ENCODE results near the gene TNXB. TPM values are rescaled to one million over a fixed set of nuclear protein-coding genes. Genes with fewer than 3 reads are reported as not detected.
"Not testable (repeated sequence)": the region's sequence is repeated elsewhere in the genome, so short reads cannot be mapped to it uniquely, and the experiment has no call there.

Gene TNXB
- total RNA-seq, 4 donors from 2014 or later = 42.2 to 112 (median 80.9) TPM

DNA sequence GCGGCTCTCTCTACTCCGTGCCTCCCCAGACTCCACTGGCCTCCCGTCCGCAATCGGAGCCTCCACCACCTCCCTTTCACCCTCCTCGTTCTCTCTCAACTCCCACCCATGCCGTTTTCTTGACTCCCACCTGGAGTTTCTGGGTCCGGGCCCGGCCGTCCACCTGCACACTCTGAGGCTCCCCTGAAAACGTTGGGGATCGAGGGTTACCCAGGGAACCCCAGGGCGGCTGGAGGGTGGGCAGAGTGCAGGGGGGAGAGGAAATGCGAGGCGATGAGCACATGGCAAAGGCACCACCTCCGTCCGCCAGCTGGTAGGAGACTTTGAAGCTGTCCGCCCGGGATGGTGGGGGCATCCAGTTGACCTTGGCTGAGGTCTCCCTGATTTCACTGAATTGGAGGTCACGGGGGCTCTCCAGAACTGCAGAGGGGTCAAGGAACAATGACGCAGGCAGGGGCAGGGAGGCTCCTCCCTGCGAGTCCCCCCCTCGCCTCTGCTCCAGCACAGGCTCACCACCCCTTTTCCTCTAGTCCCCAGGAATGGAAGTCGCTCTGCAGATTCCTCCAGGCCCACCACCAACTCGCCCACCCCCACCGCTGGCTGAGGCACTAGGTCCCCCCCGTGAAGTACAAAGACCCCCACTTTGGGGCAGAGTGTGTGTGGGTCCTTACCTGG lies 98.1 kb downstream of the TNXB start:
- H3K4me3 ChIP-seq (replicated peaks in 1 of 3); DNase-seq; H3K27me3 ChIP-seq; H3K4me1 ChIP-seq; H3K9me3 ChIP-seq; intact Hi-C loops (cut with DNase I); H3K27ac ChIP-seq; H3K36me3 ChIP-seq: not testable (repeated sequence)
- WGBS, 2 donors = 72 to 78% methylated on average over 12 to 15 of the region's 27 CpGs

DNA sequence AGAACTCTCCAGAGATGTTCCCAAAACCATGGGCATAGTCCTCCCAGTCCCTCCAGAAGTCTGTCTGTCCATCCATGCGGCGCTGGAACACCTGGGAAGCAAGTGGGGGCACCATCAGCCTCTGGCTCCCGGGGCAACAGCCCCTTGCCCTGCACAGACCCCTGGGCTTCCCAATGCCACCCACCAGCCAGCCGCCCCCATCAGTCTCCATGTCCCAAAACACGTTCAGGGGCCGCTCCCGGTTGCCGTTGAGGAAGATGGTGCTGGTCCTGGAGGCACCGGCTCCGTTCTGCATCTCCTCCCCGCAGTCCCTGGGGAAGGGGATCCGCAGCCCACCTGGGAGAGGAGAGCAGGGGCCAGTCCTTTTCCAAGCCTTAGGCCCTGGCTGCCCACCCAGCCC lies 99.6 kb downstream of the TNXB start:
- H3K4me3 ChIP-seq (replicated peaks in 1 of 3); H3K27me3 ChIP-seq; intact Hi-C loops (cut with DNase I); H3K27ac ChIP-seq; DNase-seq; H3K4me1 ChIP-seq; H3K9me3 ChIP-seq; H3K36me3 ChIP-seq: not testable (repeated sequence)
- 95% methylated on average over 4 of the region's 12 CpGs; no CpG with 5 or more reads in 1 of the 2 donors for WGBS, 2 donors

DNA sequence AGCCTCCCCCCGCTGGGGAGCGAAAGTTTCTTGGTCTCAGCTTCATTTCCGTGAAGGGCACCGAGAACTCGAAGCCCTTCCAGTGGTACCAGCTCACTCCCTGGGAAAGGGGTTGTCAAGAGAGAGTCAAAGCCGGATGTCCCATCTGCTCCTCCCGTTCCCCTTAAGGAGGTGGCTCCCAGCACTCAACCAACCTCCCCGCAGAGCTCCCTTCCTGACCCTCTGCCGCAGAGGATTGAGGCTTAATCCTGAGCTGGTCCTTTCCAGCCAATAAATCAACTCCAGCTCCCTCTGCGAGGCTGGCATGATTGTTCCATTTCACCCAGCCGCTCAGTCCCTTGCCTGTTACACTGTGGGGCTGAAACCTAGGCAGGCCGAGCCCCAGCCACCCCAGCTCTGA lies 100.5 kb downstream of the TNXB start:
- H3K27ac ChIP-seq; H3K36me3 ChIP-seq; H3K27me3 ChIP-seq; intact Hi-C loops (cut with DNase I); H3K4me1 ChIP-seq; H3K4me3 ChIP-seq (replicated peaks in 1 of 3); DNase-seq; H3K9me3 ChIP-seq: not testable (repeated sequence)
- 47% methylated on average over 5 of the region's 12 CpGs; no CpG with 5 or more reads in 1 of the 2 donors for WGBS, 2 donors

GRCh38 chr6:32008037-32008436 lies 101.1 kb downstream of the TNXB start:
- H3K27me3 ChIP-seq; H3K36me3 ChIP-seq; H3K4me3 ChIP-seq (replicated peaks in 1 of 3); H3K9me3 ChIP-seq; H3K4me1 ChIP-seq; DNase-seq; intact Hi-C loops (cut with DNase I); H3K27ac ChIP-seq: not testable (repeated sequence)
- no CpG with 5 or more reads among the region's 24 CpGs for WGBS, 2 donors

DNA sequence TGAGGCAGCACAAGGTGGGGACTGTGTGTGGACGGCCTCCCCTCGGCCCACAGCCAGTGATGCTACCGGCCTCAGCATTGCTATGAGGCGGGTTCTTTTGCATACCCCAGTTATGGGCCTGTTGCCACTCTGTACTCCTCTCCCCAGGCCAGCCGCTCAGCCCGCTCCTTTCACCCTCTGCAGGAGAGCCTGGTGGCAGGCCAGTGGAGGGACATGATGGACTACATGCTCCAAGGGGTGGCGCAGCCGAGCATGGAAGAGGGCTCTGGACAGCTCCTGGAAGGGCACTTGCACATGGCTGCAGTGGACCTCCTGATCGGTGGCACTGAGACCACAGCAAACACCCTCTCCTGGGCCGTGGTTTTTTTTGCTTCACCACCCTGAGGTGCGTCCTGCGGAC lies 102.1 kb downstream of the TNXB start:
- H3K27ac ChIP-seq; H3K9me3 ChIP-seq; intact Hi-C loops (cut with DNase I); DNase-seq; H3K4me1 ChIP-seq; H3K4me3 ChIP-seq (replicated peaks in 1 of 3); H3K27me3 ChIP-seq; H3K36me3 ChIP-seq: not testable (repeated sequence)
- WGBS, 2 donors = 80 to 89% methylated on average over 4 to 5 of the region's 12 CpGs

GRCh38 chr6:32005991-32006529 lies 103.1 kb downstream of the TNXB start:
- intact Hi-C loops (cut with DNase I); H3K27me3 ChIP-seq; H3K27ac ChIP-seq; H3K4me1 ChIP-seq; DNase-seq; H3K36me3 ChIP-seq; H3K9me3 ChIP-seq; H3K4me3 ChIP-seq (replicated peaks in 1 of 3): not testable (repeated sequence)
- WGBS, 2 donors = 90 to 96% methylated on average over 4 to 8 of the region's 8 CpGs

DNA sequence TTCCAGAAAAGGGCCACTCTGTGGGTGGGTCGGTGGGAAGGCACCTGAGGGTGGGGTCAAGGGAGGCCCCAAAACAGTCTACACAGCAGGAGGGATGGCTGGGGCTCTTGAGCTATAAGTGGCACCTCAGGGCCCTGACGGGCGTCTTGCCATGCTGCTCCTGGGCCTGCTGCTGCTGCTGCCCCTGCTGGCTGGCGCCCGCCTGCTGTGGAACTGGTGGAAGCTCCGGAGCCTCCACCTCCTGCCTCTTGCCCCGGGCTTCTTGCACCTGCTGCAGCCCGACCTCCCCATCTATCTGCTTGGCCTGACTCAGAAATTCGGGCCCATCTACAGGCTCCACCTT lies 103.6 kb downstream of the TNXB start:
- H3K4me3 ChIP-seq (replicated peaks in 1 of 3); H3K4me1 ChIP-seq; H3K9me3 ChIP-seq; H3K27ac ChIP-seq; intact Hi-C loops (cut with DNase I); H3K27me3 ChIP-seq; H3K36me3 ChIP-seq: not testable (repeated sequence)
- DNase-seq = peak; percentile 21 to 62
- WGBS, 2 donors = 30 to 60% methylated on average over 3 of the region's 9 CpGs

GRCh38 chr6:32004864-32005537 lies 104.1 kb downstream of the TNXB start:
- H3K27ac ChIP-seq; DNase-seq; H3K36me3 ChIP-seq; H3K27me3 ChIP-seq; H3K4me1 ChIP-seq; H3K9me3 ChIP-seq; intact Hi-C loops (cut with DNase I); H3K4me3 ChIP-seq (replicated peaks in 1 of 3): not testable (repeated sequence)
- WGBS, 2 donors = 69 to 76% methylated on average over 8 to 9 of the region's 13 CpGs

GRCh38 chr6:32004393-32004792 lies 104.7 kb downstream of the TNXB start:
- H3K27me3 ChIP-seq; H3K9me3 ChIP-seq; H3K36me3 ChIP-seq; H3K27ac ChIP-seq; intact Hi-C loops (cut with DNase I); H3K4me3 ChIP-seq (replicated peaks in 1 of 3); DNase-seq; H3K4me1 ChIP-seq: not testable (repeated sequence)
- WGBS, 2 donors = 95 to 100% methylated on average over 3 to 4 of the region's 4 CpGs

DNA sequence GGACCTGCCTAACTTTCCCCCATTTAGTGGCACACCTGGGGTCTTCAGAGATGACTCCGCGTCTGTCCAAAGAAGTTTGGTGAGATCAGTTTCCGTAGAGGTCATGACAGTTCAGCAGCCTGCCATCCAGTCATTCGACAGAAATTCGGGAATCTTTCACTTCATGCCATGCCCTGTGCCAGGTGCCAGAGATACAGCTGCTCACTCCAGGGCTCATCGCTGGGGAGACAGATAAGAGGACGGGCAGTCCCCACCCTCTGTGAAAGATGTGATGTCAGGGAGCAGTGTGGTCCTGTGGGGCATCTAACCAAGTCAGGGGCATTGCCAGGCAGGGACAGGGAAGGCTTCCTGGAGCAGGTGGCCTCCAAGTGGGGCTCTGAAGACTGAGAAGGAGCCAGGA lies 105.8 kb downstream of the TNXB start:
- H3K36me3 ChIP-seq; intact Hi-C loops (cut with DNase I); H3K27ac ChIP-seq; H3K9me3 ChIP-seq; H3K27me3 ChIP-seq; H3K4me1 ChIP-seq; H3K4me3 ChIP-seq (replicated peaks in 1 of 3); DNase-seq: not testable (repeated sequence)
- no CpG with 5 or more reads among the region's 7 CpGs for WGBS, 2 donors

DNA sequence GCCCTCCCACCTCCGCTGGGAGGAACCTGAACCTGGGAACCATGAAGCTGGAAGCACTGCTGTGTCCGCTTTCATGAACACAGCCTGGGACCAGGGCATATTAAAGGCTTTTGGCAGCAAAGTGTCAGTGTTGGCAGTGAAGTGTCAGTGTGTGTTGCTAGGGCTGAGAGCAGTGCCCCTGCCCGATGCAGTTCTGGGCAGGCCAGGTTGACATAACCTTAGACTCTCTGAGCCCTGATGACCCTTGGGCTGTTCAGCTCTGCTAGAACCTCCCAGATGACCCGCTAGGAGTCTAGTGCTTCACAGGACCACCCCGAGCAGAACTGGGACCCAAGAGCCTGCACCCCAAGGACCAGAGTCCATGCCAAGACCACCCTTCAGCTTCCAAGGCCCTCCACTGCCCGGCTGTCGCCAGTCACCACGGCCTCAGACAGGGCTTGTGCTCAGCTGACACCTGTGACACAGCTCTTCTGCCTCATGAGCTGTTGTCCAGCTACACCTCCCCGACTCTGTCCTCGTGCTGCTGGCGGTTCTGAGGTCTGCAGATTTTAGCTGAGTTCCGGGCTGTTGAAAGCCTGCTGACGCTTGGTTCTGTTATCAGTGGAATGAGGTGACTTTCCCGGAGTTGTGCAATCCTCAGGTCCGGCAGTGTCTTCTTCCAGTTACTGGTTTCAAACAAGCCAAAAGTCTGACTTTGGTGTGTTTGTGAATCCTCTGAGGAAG lies 106.4 kb downstream of the TNXB start:
- H3K4me1 ChIP-seq; H3K27ac ChIP-seq; intact Hi-C loops (cut with DNase I); DNase-seq; H3K4me3 ChIP-seq (replicated peaks in 1 of 3); H3K9me3 ChIP-seq; H3K27me3 ChIP-seq; H3K36me3 ChIP-seq: not testable (repeated sequence)
- WGBS, 2 donors = no CpG with 5 or more reads among the region's 15 CpGs

DNA sequence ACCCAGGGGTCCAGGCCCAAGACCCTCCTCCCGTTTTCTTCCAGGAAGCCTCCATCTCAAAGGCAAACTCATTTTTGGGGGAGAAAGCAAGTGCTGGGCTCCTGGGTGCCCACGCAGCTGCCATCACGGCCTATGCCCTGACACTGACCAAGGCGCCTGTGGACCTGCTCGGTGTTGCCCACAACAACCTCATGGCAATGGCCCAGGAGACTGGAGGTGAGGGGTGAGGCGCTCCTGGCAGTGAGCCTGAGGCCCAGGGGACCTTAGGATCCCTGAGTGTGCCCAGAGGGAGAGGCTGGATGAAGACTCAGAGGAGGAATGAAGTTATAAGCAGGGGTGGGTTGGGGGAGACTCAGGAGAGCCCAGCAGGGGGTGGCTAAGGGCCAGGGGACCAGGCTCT lies 112.8 kb downstream of the TNXB start:
- intact Hi-C loops (cut with DNase I); H3K4me1 ChIP-seq; H3K9me3 ChIP-seq; DNase-seq; H3K27ac ChIP-seq; H3K27me3 ChIP-seq; H3K36me3 ChIP-seq; H3K4me3 ChIP-seq (replicated peaks in 1 of 3): not testable (repeated sequence)
- WGBS, 2 donors = 90% methylated on average over 6 of the region's 6 CpGs; no CpG with 5 or more reads in 1 of the 2 donors

- H3K27ac ChIP-seq; intact Hi-C loops (cut with DNase I); H3K36me3 ChIP-seq; H3K27me3 ChIP-seq; DNase-seq; H3K9me3 ChIP-seq; H3K4me3 ChIP-seq (replicated peaks in 1 of 3); H3K4me1 ChIP-seq: not testable (repeated sequence)
- 96% methylated on average over 8 of the region's 14 CpGs; no CpG with 5 or more reads in 1 of the 2 donors for WGBS, 2 donors
Measured at GRCh38 chr6:31994421-31994820, 114.7 kb downstream of the TNXB start.
